Skeletal muscle satellite cell (primary cell): ENCODE measurements around the gene DDX24.

Experiments used
- H3K27me3 ChIP-seq: 2 replicates; pipeline ENCODE4 v1.7.0; 2013; ENCODE audit warnings: low read length; ENCODE audit not compliant: control insufficient read depth, insufficient read depth
- H3K36me3 ChIP-seq: 2 replicates; pipeline ENCODE4 v1.7.0; 2013; ENCODE audit warnings: mild to moderate bottlenecking, control low read depth, low read length; ENCODE audit not compliant: insufficient read depth
- H3K4me1 ChIP-seq: 2 replicates; pipeline ENCODE4 v1.7.0; 2013; ENCODE audit warnings: low read length; ENCODE audit not compliant: control insufficient read depth, insufficient read depth
- H3K4me2 ChIP-seq: 2 replicates; pipeline ENCODE4 v1.7.0; 2013; ENCODE audit warnings: mild to moderate bottlenecking, low read length
- H3K4me3 ChIP-seq: 2 replicates; pipeline ENCODE4 v1.7.0; 2013; ENCODE audit warnings: low read length
- H3K9ac ChIP-seq: 2 replicates; pipeline ENCODE4 v1.7.0; 2013; ENCODE audit warnings: mild to moderate bottlenecking, low read depth, low read length, moderate library complexity
- H3K9me3 ChIP-seq: replicated peaks from 2 replicates; pipeline ENCODE4 v1.7.0; 2013; ENCODE audit warnings: mild to moderate bottlenecking, control low read depth, low read length

Gene DDX24

GRCh38 chr14:94036313-94037167, 44.5 kb downstream of the DDX24 start:
- Histone ChIP-seq H3K4me2 (no peak overlapping the region), H3K9ac (no peak overlapping the region), H3K4me3 (no peak overlapping the region), H3K36me3 (no peaks in the 10 kb centered on the region), H3K4me1 (peaks cover 1% of the 10 kb centered on the region), H3K9me3 (no peaks in the 10 kb centered on the region), H3K27me3 (no peaks in the 10 kb centered on the region)

- H3K27me3 ChIP-seq: no peaks in the 10 kb centered on the region
- H3K9ac ChIP-seq: no peak overlapping the region
- H3K4me1 ChIP-seq: no peaks in the 10 kb centered on the region
- no peaks in the 10 kb centered on the region for H3K36me3 ChIP-seq
- H3K4me3 ChIP-seq: no peak overlapping the region
- H3K4me2 ChIP-seq: no peak overlapping the region
- no peaks in the 10 kb centered on the region for H3K9me3 ChIP-seq
These were observed 46.1 kb downstream of the DDX24 start for GRCh38 chr14:94034886-94035285.

- Histone ChIP-seq H3K4me1 (no peaks in the 10 kb centered on the region), H3K9ac (no peak overlapping the region), H3K9me3 (no peaks in the 10 kb centered on the region), H3K4me3 (no peak overlapping the region), H3K4me2 (no peak overlapping the region), H3K36me3 (no peaks in the 10 kb centered on the region), H3K27me3 (no peaks in the 10 kb centered on the region)
These were observed 49.1 kb downstream of the DDX24 start for GRCh38 chr14:94031883-94032279.

GRCh38 chr14:94031161-94031882, 49.7 kb downstream of the DDX24 start:
- Histone ChIP-seq H3K4me1 (no peaks in the 10 kb centered on the region), H3K27me3 (no peaks in the 10 kb centered on the region), H3K4me2 (no peak overlapping the region), H3K4me3 (no peak overlapping the region), H3K9ac (no peak overlapping the region), H3K9me3 (no peaks in the 10 kb centered on the region), H3K36me3 (no peaks in the 10 kb centered on the region)

- Histone ChIP-seq H3K27me3 (no peaks in the 10 kb centered on the region), H3K4me3 (no peak overlapping the region), H3K9me3 (no peaks in the 10 kb centered on the region), H3K4me2 (no peak overlapping the region), H3K9ac (no peak overlapping the region), H3K36me3 (no peaks in the 10 kb centered on the region), H3K4me1 (no peaks in the 10 kb centered on the region)
These were observed 50.4 kb downstream of the DDX24 start for GRCh38 chr14:94030571-94030970.

GRCh38 chr14:94029671-94030203, 51.3 kb downstream of the DDX24 start:
- H3K36me3 ChIP-seq: no peaks in the 10 kb centered on the region
- no peak overlapping the region for H3K9ac ChIP-seq
- H3K27me3 ChIP-seq: no peaks in the 10 kb centered on the region
- no peaks in the 10 kb centered on the region for H3K4me1 ChIP-seq
- H3K9me3 ChIP-seq: no peaks in the 10 kb centered on the region
- H3K4me2 ChIP-seq: no peak overlapping the region
- no peak overlapping the region for H3K4me3 ChIP-seq

- Histone ChIP-seq H3K9ac (no peak overlapping the region), H3K36me3 (no peaks in the 10 kb centered on the region), H3K4me3 (no peak overlapping the region), H3K4me1 (no peaks in the 10 kb centered on the region), H3K27me3 (no peaks in the 10 kb centered on the region), H3K4me2 (no peak overlapping the region), H3K9me3 (no peaks in the 10 kb centered on the region)
These were observed 51.7 kb downstream of the DDX24 start for GRCh38 chr14:94029265-94029664.

- Histone ChIP-seq H3K36me3 (no peaks in the 10 kb centered on the region), H3K9me3 (no peaks in the 10 kb centered on the region), H3K9ac (no peak overlapping the region), H3K4me1 (no peaks in the 10 kb centered on the region), H3K4me2 (no peak overlapping the region), H3K27me3 (no peaks in the 10 kb centered on the region), H3K4me3 (no peak overlapping the region)
These were observed 52.6 kb downstream of the DDX24 start for GRCh38 chr14:94028450-94028826.

- H3K4me3 ChIP-seq: no peak overlapping the region
- no peaks in the 10 kb centered on the region for H3K36me3 ChIP-seq
- H3K4me1 ChIP-seq: no peaks in the 10 kb centered on the region
- H3K27me3 ChIP-seq: no peaks in the 10 kb centered on the region
- H3K9ac ChIP-seq: no peak overlapping the region
- no peak overlapping the region for H3K4me2 ChIP-seq
- no peaks in the 10 kb centered on the region for H3K9me3 ChIP-seq
These were observed 53.2 kb downstream of the DDX24 start for GRCh38 chr14:94027566-94028449.

- H3K27me3 ChIP-seq: no peaks in the 10 kb centered on the region
- peak overlapping the region; percentile 68 for H3K4me3 ChIP-seq
- H3K9me3 ChIP-seq: no peaks in the 10 kb centered on the region
- no peaks in the 10 kb centered on the region for H3K36me3 ChIP-seq
- H3K4me1 ChIP-seq: no peaks in the 10 kb centered on the region
- H3K9ac ChIP-seq: no peak overlapping the region
- peak overlapping the region; percentile 46 for H3K4me2 ChIP-seq
These were observed 54.0 kb downstream of the DDX24 start for GRCh38 chr14:94026889-94027469.
